Lower lobe of right lung (tissue), 2 donors: Measurements from ENCODE around the gene MYO1C. TPM values are rescaled to one million over a fixed set of nuclear protein-coding genes. Genes with fewer than 3 reads are reported as not detected.
A peak's percentile ranks its signal among the peaks of the same experiment; 100 is the strongest.

Source experiments
- ATAC-seq, 2 donors: fragments of 200-7000 bp; cut with Tn5 transposase; one replicate each; pipeline ENCODE4 v1.9.1; 2020 to 2022; ENCODE audit warnings: mild to moderate bottlenecking in 2 of 2, moderate library complexity in 2 of 2
- DNase-seq: peaks from one replicate; pipeline ENCODE4 v3.0.0-alpha.2; 2020
- H3K27ac ChIP-seq: fragments of 200-600 bp; one replicate; pipeline ENCODE4 v1.8.0; 2022
- H3K27me3 ChIP-seq: fragments of 200-600 bp; one replicate; pipeline ENCODE4 v1.8.0; 2022; ENCODE audit warnings: low read depth
- H3K36me3 ChIP-seq: fragments of 200-600 bp; one replicate; pipeline ENCODE4 v1.8.0; 2022; ENCODE audit warnings: mild to moderate bottlenecking
- H3K4me1 ChIP-seq: fragments of 200-600 bp; one replicate; pipeline ENCODE4 v1.8.0; 2022
- H3K4me3 ChIP-seq: fragments of 200-600 bp; one replicate; pipeline ENCODE4 v1.8.0; 2022; ENCODE audit warnings: mild to moderate bottlenecking
- H3K9me3 ChIP-seq: fragments of 200-600 bp; one replicate; pipeline ENCODE4 v1.8.0; 2022
- CTCF ChIP-seq: fragments of 200-600 bp; IDR thresholded peaks from one replicate; pipeline ENCODE4 v1.8.0; 2022; ENCODE audit warnings: antibody characterized with exemption, mild to moderate bottlenecking
- intact Hi-C: fragments of 100-400 bp; cut with DNase I; formaldehyde crosslinking; loops from one replicate; pipeline ENCODE4 v1.11.0; 2022
- total RNA-seq: library from RNA; stranded (reverse); fragmentation: NEBNext Ultra II Directional; extraction: Animal tissue kit (Norgen Biotek cat#: 25700); gene quantifications from one replicate; pipeline ENCODE4 v1.2.1, GENCODE V29; 2021
- donor health status: DM: no; HTN: yes; CAD: no; lungs with severe emphysema.

The MYO1C gene
- total RNA-seq, 1 donor from 2014 or later = 213 TPM

DNA sequence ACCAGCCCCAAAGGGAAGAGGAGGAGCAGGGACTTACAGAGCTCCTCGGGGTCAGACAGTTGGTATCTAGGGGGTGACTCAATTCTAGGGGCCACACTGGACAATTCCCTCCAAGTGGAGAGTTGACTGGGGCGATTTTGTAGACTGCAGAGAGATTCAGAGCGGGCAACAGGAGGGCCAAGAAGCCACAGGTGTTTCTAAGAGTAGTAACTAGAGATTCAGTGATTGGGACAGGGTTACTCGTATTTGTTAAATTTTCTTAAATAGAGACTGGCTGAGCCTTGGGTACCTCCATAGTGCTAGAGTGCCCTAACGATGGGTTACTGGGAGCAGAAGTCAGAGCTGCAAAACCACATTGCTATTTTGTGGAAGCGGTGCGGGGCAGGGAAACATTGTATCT lies 27.2 kb upstream of the MYO1C start:
- no peak for ATAC-seq

DNA sequence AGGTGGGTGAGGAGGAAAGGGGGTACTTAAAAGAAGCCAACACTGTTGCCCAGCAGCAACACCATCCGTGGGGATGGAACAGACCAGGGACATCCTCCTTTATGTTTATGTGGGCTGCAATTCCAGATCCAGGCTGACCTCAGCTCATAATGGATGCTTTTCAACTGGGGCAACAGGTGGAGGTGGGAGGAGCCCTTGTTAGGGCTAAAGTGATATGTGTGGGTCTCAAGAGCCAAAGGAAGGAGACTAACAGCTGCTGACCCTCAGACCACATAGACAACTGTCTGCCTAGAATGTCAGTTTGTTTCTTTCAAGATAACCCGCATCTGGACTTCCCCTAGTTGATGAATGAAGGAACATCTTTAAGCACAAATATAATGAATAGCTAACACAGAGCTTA lies 25.9 kb upstream of the MYO1C start:
- intact Hi-C loops = no loop called here
- H3K27ac ChIP-seq = no peak overlapping the region
- ATAC-seq (no peak), DNase-seq (no peak)
- H3K4me3 ChIP-seq = no peak overlapping the region
- H3K4me1 ChIP-seq = peaks cover 29% of the 10 kb centered on the region
- H3K9me3 ChIP-seq = no peaks in the 10 kb centered on the region
- H3K27me3 ChIP-seq = no peaks in the 10 kb centered on the region
- H3K36me3 ChIP-seq = peaks cover 50% of the 10 kb centered on the region
- TF ChIP-seq CTCF = no peak

More for the DNA sequence above, 27.2 kb upstream of the MYO1C start:
- H3K4me3 ChIP-seq = no peak overlapping the region
- intact Hi-C loops = no loop called here
- DNase-seq = no peak
- H3K36me3 ChIP-seq = peaks cover 54% of the 10 kb centered on the region
- peaks cover 16% of the 10 kb centered on the region for H3K4me1 ChIP-seq
- H3K27me3 ChIP-seq = no peaks in the 10 kb centered on the region
- no peak overlapping the region for H3K27ac ChIP-seq
- H3K9me3 ChIP-seq = no peaks in the 10 kb centered on the region
- TF ChIP-seq CTCF = no peak

- TF ChIP-seq CTCF = no peak
- Histone ChIP-seq H3K4me3 (peak within 1 kb of the TSS; percentile 99), H3K27ac (peak within 1 kb of the TSS; percentile 97), H3K27me3 (no peaks in the 10 kb centered on the region), H3K4me1 (peaks cover 47% of the 10 kb centered on the region), H3K36me3 (peaks cover 42% of the 10 kb centered on the region), H3K9me3 (no peaks in the 10 kb centered on the region)
- intact Hi-C loops = no loop called here
- DNase-seq (peak; percentile 99), ATAC-seq (peak; percentile 97 to 98)
Measured at GRCh38 chr17:1516388-1517161, 24.1 kb upstream of the MYO1C start, which contains the start of gene INPP5K. TSS of gene INPP5K (minus strand) at chr17:1516612. CDS start at chr17:1516499, 113 bp downstream.

- no peaks in the 10 kb centered on the region for H3K9me3 ChIP-seq
- ATAC-seq (peak; percentile 70 to 74), DNase-seq (peak; percentile 55)
- peaks cover 39% of the 10 kb centered on the region for H3K36me3 ChIP-seq
- peaks cover 55% of the 10 kb centered on the region for H3K4me1 ChIP-seq
- TF ChIP-seq CTCF = peak; percentile 71
- H3K4me3 ChIP-seq = peak overlapping the region; percentile 99
- peak overlapping the region; percentile 97 for H3K27ac ChIP-seq
- intact Hi-C loops = no loop called here
- no peaks in the 10 kb centered on the region for H3K27me3 ChIP-seq
Measured at GRCh38 chr17:1515640-1516387, 23.3 kb upstream of the MYO1C start.

DNA sequence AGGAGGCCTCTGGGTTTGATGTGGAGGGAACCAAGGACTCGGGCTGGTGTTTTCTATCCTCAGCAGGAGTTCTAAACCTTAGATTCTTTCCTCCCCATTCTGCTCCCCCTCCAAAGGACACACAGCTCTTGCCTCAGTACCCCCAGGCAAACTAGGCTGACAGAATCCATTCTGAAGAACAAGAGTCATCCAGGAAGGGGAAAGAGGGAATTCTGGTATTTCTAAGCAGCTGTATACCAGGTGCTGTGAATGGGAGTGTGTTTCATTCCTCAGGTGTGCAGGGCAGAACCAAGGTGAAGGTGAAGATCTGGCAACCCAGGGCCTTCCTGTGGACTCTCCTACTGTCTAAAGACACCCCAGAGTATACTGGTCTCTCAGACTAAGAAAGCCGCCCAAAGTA lies 19.9 kb upstream of the MYO1C start:
- Histone ChIP-seq H3K27ac (peak overlapping the region; percentile 97), H3K4me1 (peaks cover 67% of the 10 kb centered on the region), H3K27me3 (no peaks in the 10 kb centered on the region), H3K4me3 (no peak overlapping the region), H3K9me3 (no peaks in the 10 kb centered on the region), H3K36me3 (peaks cover 51% of the 10 kb centered on the region)
- ATAC-seq (no peak), DNase-seq (no peak)
- no peak for TF ChIP-seq CTCF
- intact Hi-C loops = no loop called here
